Thyroid gland (tissue), 4 donors: Measurements from ENCODE around the gene BBS7.

Experiments
- POLR2A ChIP-seq, 2 donors: fragments of 450-650 bp; IDR thresholded peaks; one replicate each; pipeline ENCODE4 v1.6.1; 2017; ENCODE audit warnings: antibody characterized with exemption in 2 of 2, mild to moderate bottlenecking in 2 of 2, moderate library complexity in 1 of 2
- TF ChIP-seq, protein P1 (sequence below), 6 experiments: fragments of 200-600 bp in 3 of 6; fragments of 450-650 bp in 3 of 6; sonication (generic) in 3 of 6; IDR thresholded peaks; one replicate each; pipeline ENCODE4 v1.5.1; 2016 to 2019; ENCODE audit warnings: antibody characterized with exemption in 6 of 6, mild to moderate bottlenecking in 2 of 6, inconsistent platforms in 1 of 6, moderate library complexity in 1 of 6

GRCh38 chr4:121784401-121784800, 85.9 kb downstream of the BBS7 start:
- TF ChIP-seq, protein P1, sequence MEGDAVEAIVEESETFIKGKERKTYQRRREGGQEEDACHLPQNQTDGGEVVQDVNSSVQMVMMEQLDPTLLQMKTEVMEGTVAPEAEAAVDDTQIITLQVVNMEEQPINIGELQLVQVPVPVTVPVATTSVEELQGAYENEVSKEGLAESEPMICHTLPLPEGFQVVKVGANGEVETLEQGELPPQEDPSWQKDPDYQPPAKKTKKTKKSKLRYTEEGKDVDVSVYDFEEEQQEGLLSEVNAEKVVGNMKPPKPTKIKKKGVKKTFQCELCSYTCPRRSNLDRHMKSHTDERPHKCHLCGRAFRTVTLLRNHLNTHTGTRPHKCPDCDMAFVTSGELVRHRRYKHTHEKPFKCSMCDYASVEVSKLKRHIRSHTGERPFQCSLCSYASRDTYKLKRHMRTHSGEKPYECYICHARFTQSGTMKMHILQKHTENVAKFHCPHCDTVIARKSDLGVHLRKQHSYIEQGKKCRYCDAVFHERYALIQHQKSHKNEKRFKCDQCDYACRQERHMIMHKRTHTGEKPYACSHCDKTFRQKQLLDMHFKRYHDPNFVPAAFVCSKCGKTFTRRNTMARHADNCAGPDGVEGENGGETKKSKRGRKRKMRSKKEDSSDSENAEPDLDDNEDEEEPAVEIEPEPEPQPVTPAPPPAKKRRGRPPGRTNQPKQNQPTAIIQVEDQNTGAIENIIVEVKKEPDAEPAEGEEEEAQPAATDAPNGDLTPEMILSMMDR (IDR thresholded peaks at IDR 0.05): no peak
- no peak for TF ChIP-seq POLR2A (IDR thresholded peaks at IDR 0.05)
